ENCODE results near the gene PLPPR1.
A peak's percentile ranks its signal among the peaks of the same experiment; 100 is the strongest.

Gene PLPPR1

DNA sequence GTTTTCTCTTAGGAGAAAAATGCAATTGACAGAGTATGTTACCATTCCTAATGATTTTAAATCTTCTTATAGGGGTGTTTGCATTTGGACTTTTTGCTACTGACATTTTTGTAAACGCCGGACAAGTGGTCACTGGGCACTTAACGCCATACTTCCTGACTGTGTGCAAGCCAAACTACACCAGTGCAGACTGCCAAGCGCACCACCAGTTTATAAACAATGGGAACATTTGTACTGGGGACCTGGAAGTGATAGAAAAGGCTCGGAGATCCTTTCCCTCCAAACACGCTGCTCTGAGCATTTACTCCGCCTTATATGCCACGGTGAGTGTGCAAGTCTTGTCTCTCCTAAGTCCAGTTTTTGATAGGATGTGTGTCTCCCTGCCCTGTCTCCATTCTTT is 280.6 kb downstream of the PLPPR1 start:
- CTCF ChIA-PET = interaction anchor here (1.0 to 3.4 kb wide), 3 partner anchors 35 to 708 kb away, joined by 3 to 32 read pairs (median 6); no protein-coding TSS in a partner anchor

DNA sequence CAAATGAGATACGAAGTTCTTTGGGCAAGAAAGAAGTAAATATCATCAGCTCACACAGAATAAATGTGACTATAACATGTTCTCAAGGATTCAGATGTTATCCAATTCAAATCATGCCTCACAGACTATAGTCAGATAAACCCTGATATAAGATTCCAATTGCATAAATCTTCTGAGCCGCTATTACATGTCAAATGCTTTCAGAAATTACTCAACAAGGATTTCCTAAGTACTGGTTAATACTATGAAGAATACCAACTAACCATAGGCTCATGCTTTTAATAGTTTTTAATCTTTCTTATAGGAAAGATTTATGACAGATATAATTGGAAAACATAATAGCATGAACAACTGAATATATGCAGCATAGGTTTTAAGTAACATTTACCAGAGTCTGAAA is 282.7 kb downstream of the PLPPR1 start:
- no peak for TF ChIP-seq CTCF (IDR thresholded peaks at IDR 0.05; ENCODE audit: control extremely low read depth, extremely low read depth, low read depth, missing control alignments)
- POLR2A ChIA-PET = no interaction called here
- DNase-seq (ENCODE audit: extremely low spot score) = no peak
- CTCF ChIA-PET = interaction anchor here (0.8 to 3.7 kb wide), 28 partner anchors 8 to 960 kb away, joined by 3 to 70 read pairs (median 4); no protein-coding TSS in a partner anchor

More for the DNA sequence above, 280.6 kb downstream of the PLPPR1 start:
- TF ChIP-seq CTCF (IDR thresholded peaks at IDR 0.05; ENCODE audit: control extremely low read depth, extremely low read depth, low read depth, missing control alignments) = no peak
- no peak for DNase-seq (ENCODE audit: extremely low spot score)
- POLR2A ChIA-PET = no interaction called here

DNA sequence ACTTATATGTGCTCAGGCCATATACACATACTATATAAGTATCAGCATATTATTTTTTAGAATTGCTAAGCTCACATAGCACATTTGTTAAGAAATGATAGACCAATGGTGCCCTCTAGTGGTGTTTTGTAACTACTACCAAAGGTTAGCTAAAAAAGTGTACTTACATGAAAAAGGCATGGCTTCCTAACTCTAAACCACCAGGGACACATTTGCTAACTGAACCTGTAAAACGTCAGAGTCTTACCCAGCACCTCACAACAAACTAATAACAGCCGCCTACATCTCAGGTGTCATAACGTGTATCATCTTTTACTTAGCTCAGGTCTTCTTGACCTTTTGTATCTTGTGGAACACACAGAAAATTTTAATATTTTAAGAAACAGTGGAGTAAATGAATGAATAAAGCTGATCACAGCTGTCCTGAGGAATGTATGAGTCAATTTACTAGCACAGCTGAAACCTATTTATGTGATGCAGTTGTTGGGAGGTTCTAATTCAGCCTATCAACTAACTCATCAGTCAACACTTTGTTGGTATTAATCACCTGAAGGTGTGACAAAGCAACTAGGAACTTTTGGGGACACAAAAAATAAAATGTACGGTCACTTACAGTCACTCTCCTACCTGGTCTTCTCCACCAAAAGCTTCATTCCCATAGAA is 283.4 kb downstream of the PLPPR1 start:
- TF ChIP-seq CTCF (IDR thresholded peaks at IDR 0.05; ENCODE audit: control extremely low read depth, extremely low read depth, low read depth, missing control alignments) = peak; percentile 53
- peak; percentile 43 for DNase-seq (ENCODE audit: extremely low spot score)

GRCh38 chr9:101312661-101313060 is 284.1 kb downstream of the PLPPR1 start:
- POLR2A ChIA-PET = no interaction called here
- no peak for TF ChIP-seq CTCF (IDR thresholded peaks at IDR 0.05; ENCODE audit: control extremely low read depth, extremely low read depth, low read depth, missing control alignments)
- CTCF ChIA-PET = interaction anchor here (0.9 to 3.7 kb wide), 16 partner anchors 9 to 716 kb away, joined by 3 to 70 read pairs (median 8); no protein-coding TSS in a partner anchor
- DNase-seq (ENCODE audit: extremely low spot score) = no peak

More for the DNA sequence above, 283.4 kb downstream of the PLPPR1 start:
- ChIA-PET POLR2A (no interaction called here), CTCF (interaction anchor here (0.6 to 3.7 kb wide), 36 partner anchors 8 to 961 kb away, joined by 3 to 70 read pairs (median 3); no protein-coding TSS in a partner anchor)

GRCh38 chr9:101315112-101315450 is 286.6 kb downstream of the PLPPR1 start:
- TF ChIP-seq CTCF (IDR thresholded peaks at IDR 0.05; ENCODE audit: control extremely low read depth, extremely low read depth, low read depth, missing control alignments) = no peak
- ChIA-PET CTCF (no interaction called here), POLR2A (no interaction called here)
- DNase-seq (ENCODE audit: extremely low spot score) = no peak

GRCh38 chr9:101317735-101318134 is 289.2 kb downstream of the PLPPR1 start:
- no peak for TF ChIP-seq CTCF (IDR thresholded peaks at IDR 0.05; ENCODE audit: control extremely low read depth, extremely low read depth, low read depth, missing control alignments)
- DNase-seq (ENCODE audit: extremely low spot score) = no peak
- POLR2A ChIA-PET = no interaction called here
- CTCF ChIA-PET = no interaction called here

All from GM10248 (cell line).